Right cardiac atrium (tissue), 5 donors: ENCODE measurements around the gene CARMIL1. TPM values are rescaled to one million over a fixed set of nuclear protein-coding genes. Genes with fewer than 3 reads are reported as not detected.
A peak's percentile ranks its signal among the peaks of the same experiment; 100 is the strongest.
"Not testable (repeated sequence)": the region's sequence is repeated elsewhere in the genome, so short reads cannot be mapped to it uniquely, and the experiment has no call there.

Experiments used
- ATAC-seq, 2 donors: fragments of 200-7000 bp; cut with Tn5 transposase; one replicate each; pipeline versions ENCODE4 v1.8.0 to v1.9.1; 2020; ENCODE audit warnings: moderate library complexity in 2 of 2, mild to moderate bottlenecking in 1 of 2
- DNase-seq, 3 donors: peaks; one replicate each; pipeline ENCODE4 v3.0.0-alpha.2; 2020
- H3K27ac ChIP-seq: one replicate; pipeline ENCODE4 v1.5.1; 2013; ENCODE audit warnings: mild to moderate bottlenecking, low read length, control low read depth, moderate library complexity
- H3K27me3 ChIP-seq: one replicate; pipeline ENCODE4 v1.6.1; 2013; ENCODE audit not compliant: control insufficient read depth, insufficient read depth
- H3K4me1 ChIP-seq: one replicate; pipeline ENCODE4 v1.6.1; 2013; ENCODE audit warnings: low read length; ENCODE audit not compliant: control insufficient read depth, insufficient read depth
- H3K4me3 ChIP-seq: one replicate; pipeline ENCODE4 v1.5.1; 2013; ENCODE audit warnings: low read length, control low read depth
- H3K9me3 ChIP-seq: one replicate; pipeline ENCODE4 v1.6.1; 2013; ENCODE audit warnings: low read length; ENCODE audit not compliant: control insufficient read depth
- WGBS: extraction: QIAGEN DNeasy Blood & Tissue Kit; methylation state at CpG from one replicate; pipeline ENCODE4 v1.1.7; 2013; 5-methylcytosine and 5-hydroxymethylcytosine counted together
- intact Hi-C, 4 donors: fragments of 100-400 bp; cut with DNase I; formaldehyde crosslinking; loops; one replicate each; pipeline versions ENCODE4 v1.11.0 to v1.14.0; 2022 to 2023
- polyA plus RNA-seq: library from polyadenylated mRNA; stranded (reverse); fragments of 200-250 nt; gene quantifications from one replicate; pipeline ENCODE4 v1.2.3, GENCODE V29; 2013
- total RNA-seq, 4 donors: library from RNA; stranded (reverse); fragmentation: NEBNext Ultra II Directional; extraction: Animal tissue kit (Norgen Biotek cat#: 25700); gene quantifications; one replicate each; pipeline ENCODE4 v1.2.1, GENCODE V29; 2021
- donor health status: healthy with polysubstance abuse.
- donor health status: DM: no; HTN: yes; CAD: no.
- donor health status: DM: no; HTN: no; CAD: no.
- donor health status: DM: no; HTN: yes; CAD: no; lungs with severe emphysema.
- donor health status: DM: yes; HTN: yes; CAD: no.

The CARMIL1 gene
- total and polyA plus RNA-seq, 5 donors, result 9.5 to 19.8 (median 17.7) TPM

DNA sequence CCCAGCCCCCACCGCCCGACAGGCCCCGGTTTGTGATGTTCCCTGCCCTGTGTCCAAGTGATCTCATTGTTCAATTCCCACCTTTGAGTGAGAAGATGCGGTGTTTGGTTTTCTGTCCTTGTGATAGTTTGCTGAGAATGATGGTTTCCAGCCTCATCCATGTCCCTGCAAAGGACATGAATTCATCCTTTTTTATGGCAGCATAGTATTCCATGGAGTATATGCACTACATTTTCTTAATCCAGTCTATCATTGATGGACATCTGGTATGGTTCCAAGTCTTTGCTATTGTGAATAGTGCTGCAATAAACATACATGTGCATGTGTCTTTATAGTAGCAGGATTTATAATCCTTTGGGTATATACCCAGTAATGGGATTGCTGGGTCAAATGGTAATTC, 165.3 kb downstream of the CARMIL1 start:
- 84% methylated on average over 4 of the region's 4 CpGs for WGBS
- DNase-seq, H3K4me3 ChIP-seq, H3K27ac ChIP-seq, H3K4me1 ChIP-seq, H3K27me3 ChIP-seq, H3K9me3 ChIP-seq, intact Hi-C loops, ATAC-seq: not testable (repeated sequence)

DNA sequence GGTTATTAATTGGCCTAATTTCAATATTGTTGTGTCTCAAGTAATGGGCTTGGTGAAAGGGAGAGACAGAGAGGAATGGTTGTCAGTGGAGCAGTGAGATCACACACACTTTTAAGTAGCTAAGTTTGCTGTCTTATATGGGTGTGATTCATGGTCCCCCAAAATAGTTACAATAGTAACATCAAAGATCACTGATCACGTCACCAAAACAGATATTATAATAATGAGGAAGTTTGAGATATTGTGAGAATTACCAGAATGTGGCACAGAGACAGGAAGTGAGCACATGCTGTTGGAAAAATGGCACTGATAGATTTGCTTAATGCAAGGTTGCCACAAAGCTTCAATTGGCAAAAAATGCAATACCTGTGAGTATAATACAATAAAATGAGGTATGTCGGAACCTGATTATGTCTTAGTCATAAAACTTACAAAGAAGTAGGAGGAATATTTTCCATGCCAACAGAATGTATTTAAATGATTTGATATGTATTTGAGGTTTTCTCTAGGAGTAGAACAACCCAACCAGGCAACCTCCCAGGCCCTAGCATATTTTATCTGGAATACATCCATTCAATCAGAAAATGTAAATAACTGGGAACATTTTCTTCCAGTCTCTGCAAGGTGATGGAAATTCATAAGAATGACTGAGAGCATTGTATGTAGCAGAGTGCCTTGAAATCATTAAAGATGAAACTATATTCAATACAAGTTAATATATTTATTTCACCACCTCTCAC, 167.8 kb downstream of the CARMIL1 start:
- Histone ChIP-seq H3K27me3 (no peaks in the 10 kb centered on the region), H3K4me3 (no peak overlapping the region), H3K4me1 (peaks cover 4% of the 10 kb centered on the region), H3K27ac (no peak overlapping the region), H3K9me3 (no peaks in the 10 kb centered on the region)
- DNase-seq (no peak), ATAC-seq (no peak)
- 92% methylated on average over 2 of the region's 2 CpGs for WGBS
- intact Hi-C loops, result no loop called here

DNA sequence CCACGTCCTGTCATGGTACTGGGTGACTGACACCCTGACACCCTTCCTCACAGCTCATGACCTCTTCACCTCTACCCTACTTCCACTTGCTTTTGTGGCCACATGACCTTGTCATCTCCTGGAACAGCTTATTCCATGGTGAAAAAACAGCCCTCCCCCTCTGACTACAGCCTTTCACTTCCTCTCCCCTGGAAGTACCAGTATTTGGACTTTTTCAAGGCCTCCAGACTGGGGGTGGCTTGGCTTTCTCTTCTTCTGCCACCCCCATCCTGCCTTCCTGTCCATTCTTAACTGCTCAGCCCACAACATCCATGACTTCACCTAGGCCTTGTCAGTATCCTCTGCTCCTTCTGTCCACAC, 168.4 kb downstream of the CARMIL1 start:
- 56% methylated on average over 1 of the region's 1 CpG for WGBS
- no peak overlapping the region for H3K27ac ChIP-seq
- no peaks in the 10 kb centered on the region for H3K9me3 ChIP-seq
- H3K4me1 ChIP-seq, result peaks cover 4% of the 10 kb centered on the region
- intact Hi-C loops, result no loop called here
- DNase-seq (no peak), ATAC-seq (peak; percentile 64 to 72)
- H3K4me3 ChIP-seq, result no peak overlapping the region
- H3K27me3 ChIP-seq, result no peaks in the 10 kb centered on the region

DNA sequence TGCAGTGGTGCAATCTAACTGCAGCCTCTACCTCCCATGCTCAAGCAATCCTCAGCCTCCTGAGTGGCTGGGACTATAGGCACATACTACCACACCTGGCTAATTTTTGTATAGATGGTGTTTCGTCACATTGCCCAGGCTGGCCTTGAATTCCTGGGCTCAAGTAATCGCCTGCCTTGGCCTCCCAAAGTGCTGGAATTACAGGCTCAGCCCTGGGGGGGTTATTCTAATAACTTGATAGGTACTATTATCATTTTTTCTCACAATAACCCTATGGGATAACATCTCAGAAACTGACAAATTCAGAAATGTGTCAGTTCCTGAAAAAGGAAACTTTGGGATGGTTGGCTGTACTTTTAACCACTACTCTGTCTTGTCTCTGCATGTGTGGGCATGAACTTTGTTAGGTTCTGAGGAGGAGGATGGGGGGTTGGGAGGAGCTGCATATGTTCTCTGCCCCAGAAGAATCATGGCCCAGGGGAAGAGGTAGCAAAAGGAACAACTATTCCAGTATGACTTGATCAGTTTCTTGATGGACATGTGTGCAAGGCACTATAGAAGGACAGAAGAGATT, 169.9 kb downstream of the CARMIL1 start:
- WGBS, result 91% methylated on average over 2 of the region's 2 CpGs
- Histone ChIP-seq H3K4me1 (peaks cover 4% of the 10 kb centered on the region), H3K9me3 (no peaks in the 10 kb centered on the region), H3K27me3 (no peaks in the 10 kb centered on the region), H3K4me3 (no peak overlapping the region), H3K27ac (no peak overlapping the region)
- intact Hi-C loops, result no loop called here
- no peak for DNase-seq
- ATAC-seq, result no peak

DNA sequence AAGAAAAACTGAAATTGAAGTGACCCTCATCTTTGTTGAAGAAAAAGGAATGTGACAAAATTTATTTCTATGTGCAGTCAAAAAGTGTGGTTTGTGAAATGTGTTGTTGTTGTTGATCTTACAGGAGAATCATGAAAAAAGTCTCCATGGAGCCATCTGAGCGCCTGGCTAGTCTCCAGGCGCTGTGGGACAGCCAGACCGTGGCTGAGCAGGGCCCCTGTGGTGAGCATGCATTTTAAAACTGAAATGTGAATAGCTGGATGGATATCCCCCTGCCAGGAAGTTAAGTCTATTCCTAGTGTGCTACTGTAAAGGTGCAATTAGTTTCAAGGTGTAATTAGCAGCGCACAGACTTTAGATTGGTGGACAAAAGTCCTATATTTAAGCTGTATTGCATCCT, 170.6 kb downstream of the CARMIL1 start:
- H3K9me3 ChIP-seq, result no peaks in the 10 kb centered on the region
- DNase-seq, result peak in 2 of 3 donors; percentile 44 to 50
- intact Hi-C loops, result no loop called here
- H3K4me1 ChIP-seq, result peaks cover 4% of the 10 kb centered on the region
- no peak overlapping the region for H3K4me3 ChIP-seq
- 68% methylated on average over 4 of the region's 4 CpGs for WGBS
- H3K27ac ChIP-seq, result no peak overlapping the region
- no peak for ATAC-seq
- no peaks in the 10 kb centered on the region for H3K27me3 ChIP-seq

DNA sequence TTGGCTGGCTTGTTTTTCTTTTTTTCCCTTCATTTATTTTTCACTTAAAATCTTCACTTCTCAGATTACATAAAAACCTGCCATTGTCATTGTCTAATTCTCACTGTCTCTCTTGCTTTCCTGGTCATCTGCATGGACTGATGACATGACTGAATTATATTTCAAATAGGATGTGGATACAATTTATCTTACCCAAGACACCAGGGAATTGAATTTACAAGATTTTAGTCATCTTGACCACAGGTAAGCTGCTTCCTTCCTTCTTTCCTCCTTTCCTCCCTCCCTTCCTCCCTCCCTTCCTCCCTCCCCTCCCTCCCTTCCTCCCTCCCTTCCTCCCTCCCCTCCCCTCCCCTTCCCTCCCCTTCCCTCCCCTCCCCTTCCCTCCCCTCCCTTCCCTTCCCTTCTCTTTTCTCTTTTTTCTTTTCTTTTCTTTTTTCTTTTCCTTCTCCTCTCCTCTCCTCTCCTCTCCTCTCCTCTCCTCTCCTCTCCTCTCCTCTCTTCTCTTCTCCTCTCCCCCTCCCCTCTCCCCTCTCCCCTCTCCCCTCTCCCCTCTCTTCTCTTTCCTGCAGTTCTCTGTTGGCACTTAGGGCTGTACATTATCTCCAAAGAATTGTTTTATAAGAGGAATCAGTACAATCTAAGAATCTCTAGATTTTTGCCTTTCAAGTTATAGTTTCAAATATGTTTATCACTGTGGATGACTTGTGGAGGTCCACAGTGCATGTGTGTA, 171.5 kb downstream of the CARMIL1 start:
- no peaks in the 10 kb centered on the region for H3K9me3 ChIP-seq
- ATAC-seq, result no peak
- H3K27ac ChIP-seq, result no peak overlapping the region

DNA sequence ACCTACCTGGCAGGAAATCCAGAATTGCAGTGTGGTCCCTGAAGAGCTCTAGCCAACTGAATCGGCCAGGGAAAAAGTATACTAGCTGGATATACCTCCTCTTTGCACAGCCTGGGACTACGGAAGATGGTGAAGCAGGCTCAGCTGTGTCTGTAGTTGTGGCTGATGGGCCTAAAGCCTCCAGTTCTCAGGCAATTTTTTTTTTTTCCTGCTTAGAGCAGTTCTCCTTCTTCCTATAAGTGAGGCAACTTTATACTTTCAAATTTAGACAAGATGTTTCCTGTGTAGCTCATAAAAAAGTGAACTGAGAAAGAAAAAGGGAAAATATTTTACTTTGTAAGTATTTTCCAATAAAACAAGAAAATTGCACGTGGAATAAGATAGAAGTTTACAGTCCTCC, 172.9 kb downstream of the CARMIL1 start:
- Histone ChIP-seq H3K4me3 (no peak overlapping the region), H3K27me3 (no peaks in the 10 kb centered on the region), H3K27ac (no peak overlapping the region), H3K9me3 (no peaks in the 10 kb centered on the region), H3K4me1 (peaks cover 4% of the 10 kb centered on the region)
- DNase-seq (no peak), ATAC-seq (no peak)
- 73% methylated on average over 3 of the region's 3 CpGs for WGBS
- intact Hi-C loops, result no loop called here

More for the DNA sequence above, 171.5 kb downstream of the CARMIL1 start:
- H3K4me3 ChIP-seq, result no peak overlapping the region
- no peaks in the 10 kb centered on the region for H3K27me3 ChIP-seq
- intact Hi-C loops, result no loop called here
- H3K4me1 ChIP-seq, result peaks cover 4% of the 10 kb centered on the region
- DNase-seq, result no peak

DNA sequence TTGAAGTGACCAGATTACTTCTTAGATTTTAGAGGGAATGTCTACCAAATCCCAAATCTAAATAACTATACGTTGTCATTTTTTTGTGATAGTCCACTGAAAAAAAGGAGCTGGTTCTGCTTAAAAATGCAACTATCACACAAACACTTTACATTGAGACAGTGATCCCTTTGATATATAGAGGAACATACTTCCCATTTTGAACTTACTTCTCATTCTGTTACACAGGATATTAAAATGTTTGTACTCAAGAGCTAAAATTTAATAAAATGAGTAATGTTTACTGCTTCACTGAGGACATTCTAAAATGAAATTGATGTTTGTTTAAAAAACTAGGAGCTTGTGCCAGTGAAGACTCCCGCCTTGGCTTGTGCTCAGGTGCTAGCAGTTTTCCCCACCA, 174.1 kb downstream of the CARMIL1 start:
- intact Hi-C loops, result no loop called here
- H3K27ac ChIP-seq, result no peak overlapping the region
- no peaks in the 10 kb centered on the region for H3K9me3 ChIP-seq
- DNase-seq, result no peak
- H3K4me1 ChIP-seq, result peaks cover 4% of the 10 kb centered on the region
- 92% methylated on average over 2 of the region's 2 CpGs for WGBS
- H3K27me3 ChIP-seq, result no peaks in the 10 kb centered on the region
- H3K4me3 ChIP-seq, result no peak overlapping the region
- ATAC-seq, result no peak

DNA sequence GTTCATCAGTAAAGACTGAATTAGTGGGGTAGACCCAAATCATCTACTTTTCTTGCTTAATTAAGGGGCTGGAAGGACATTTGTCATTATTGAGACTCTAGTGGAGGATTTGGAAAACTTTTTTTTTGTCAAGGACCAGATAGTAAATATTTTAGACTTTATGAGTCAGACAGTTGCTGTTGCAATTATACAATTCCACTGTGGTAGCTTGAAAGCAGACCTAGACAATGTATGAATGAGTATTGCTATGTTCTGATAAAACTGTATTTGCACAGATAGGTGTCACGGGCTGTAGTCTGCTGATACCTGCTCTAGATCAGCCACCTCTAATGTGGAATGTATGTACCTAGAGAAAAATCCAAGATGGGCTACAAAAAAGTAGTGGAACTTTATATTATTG, 175.0 kb downstream of the CARMIL1 start:
- 91% methylated on average over 1 of the region's 1 CpG for WGBS
- no peak overlapping the region for H3K27ac ChIP-seq
- no peak overlapping the region for H3K4me3 ChIP-seq
- peaks cover 1% of the 10 kb centered on the region for H3K4me1 ChIP-seq
- intact Hi-C loops, result no loop called here
- no peaks in the 10 kb centered on the region for H3K9me3 ChIP-seq
- H3K27me3 ChIP-seq, result no peaks in the 10 kb centered on the region
- no peak for DNase-seq
- ATAC-seq, result no peak

DNA sequence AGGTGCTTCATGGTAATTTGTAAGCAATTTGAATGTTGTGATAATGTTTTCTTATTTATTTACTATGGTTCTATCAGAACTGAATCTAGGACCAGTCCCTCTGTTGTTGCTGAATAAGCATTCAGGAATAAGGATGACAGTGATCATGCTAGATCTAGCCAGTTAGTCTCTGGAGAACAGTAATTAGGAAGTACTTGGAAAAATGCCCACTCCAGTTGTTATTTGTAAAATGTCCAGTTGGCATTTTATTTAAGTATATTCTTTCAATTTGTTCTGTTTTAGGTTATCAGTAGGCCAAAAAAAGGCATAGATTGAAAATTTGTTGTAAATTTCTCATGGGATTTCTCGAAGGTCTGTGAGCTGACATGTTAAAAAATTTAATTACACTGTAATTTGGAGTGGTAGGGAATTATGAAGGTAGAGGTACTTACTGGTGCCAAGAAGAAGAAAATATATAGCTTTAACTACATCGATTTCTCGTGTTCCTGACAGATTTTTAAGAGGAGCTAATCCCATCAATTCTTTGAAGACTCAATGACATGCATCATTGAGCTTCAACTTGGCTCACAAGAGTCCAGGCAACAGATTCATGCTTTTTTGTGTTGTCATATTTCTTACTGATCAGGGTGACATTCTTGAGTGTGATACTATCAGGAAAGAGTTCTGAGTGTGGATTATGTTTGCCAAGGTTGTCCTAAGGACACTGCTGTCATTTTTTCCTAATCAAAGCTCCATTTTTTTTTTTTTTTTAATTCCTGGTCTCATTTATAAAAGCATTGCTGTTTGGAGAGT, 177.3 kb downstream of the CARMIL1 start:
- Histone ChIP-seq H3K9me3 (no peaks in the 10 kb centered on the region), H3K4me3 (no peak overlapping the region), H3K27me3 (no peaks in the 10 kb centered on the region), H3K4me1 (no peaks in the 10 kb centered on the region), H3K27ac (no peak overlapping the region)
- intact Hi-C loops, result no loop called here
- WGBS, result 59% methylated on average over 3 of the region's 3 CpGs
- DNase-seq (no peak), ATAC-seq (no peak)

DNA sequence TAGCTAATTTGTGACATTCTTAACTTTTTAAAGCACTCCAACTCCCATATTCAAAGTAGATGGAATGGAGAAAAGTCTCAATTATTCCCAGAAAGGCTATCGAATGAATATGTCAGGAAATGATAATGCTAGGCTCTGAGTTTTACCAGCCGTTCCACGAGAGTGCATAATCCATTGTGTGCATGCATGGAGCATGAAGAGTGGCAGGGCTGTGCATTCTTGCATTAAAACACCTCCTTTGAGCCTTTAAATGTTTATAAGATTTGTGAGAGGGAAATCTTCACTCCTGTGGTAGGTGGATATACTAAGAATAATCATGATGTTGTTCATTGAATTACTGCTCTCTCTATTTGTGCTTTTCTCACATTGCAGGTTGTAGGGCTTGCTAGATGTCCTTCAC, 178.3 kb downstream of the CARMIL1 start:
- no peak for DNase-seq
- Histone ChIP-seq H3K27ac (no peak overlapping the region), H3K9me3 (no peaks in the 10 kb centered on the region), H3K4me3 (no peak overlapping the region), H3K27me3 (no peaks in the 10 kb centered on the region), H3K4me1 (no peaks in the 10 kb centered on the region)
- ATAC-seq, result no peak
- 73% methylated on average over 3 of the region's 3 CpGs for WGBS
- intact Hi-C loops, result no loop called here
